OCI-LY1 (cell line): ENCODE data around the gene PXK.

Experiments used
- H2AFZ ChIP-seq: fragments of 200-600 bp; sonication (generic), shearing (Covaris generic); 2 replicates; pipeline ENCODE4 v1.6.0; 2014; ENCODE audit warnings: antibody characterized with exemption, mild to moderate bottlenecking, low read length
- H3F3A ChIP-seq: fragments of 200-600 bp; sonication (generic), shearing (Covaris generic); 2 replicates; pipeline ENCODE4 v1.6.0; 2014; ENCODE audit warnings: mild to moderate bottlenecking, antibody characterized with exemption, low read length, moderate library complexity; ENCODE audit not compliant: insufficient read depth
- H3K27ac ChIP-seq: fragments of 200-600 bp; sonication (generic); 2 replicates; pipeline ENCODE4 v1.5.1; 2014; ENCODE audit warnings: low read length, mixed run types, mild to moderate bottlenecking, low read depth; ENCODE audit not compliant: poor library complexity, severe bottlenecking
- H3K27me3 ChIP-seq: fragments of 200-600 bp; sonication (generic); 2 replicates; pipeline ENCODE4 v1.6.0; 2014; ENCODE audit warnings: antibody characterized with exemption, mild to moderate bottlenecking, low read length, moderate library complexity; ENCODE audit not compliant: insufficient read depth
- H3K36me3 ChIP-seq: fragments of 200-600 bp; sonication (generic); 2 replicates; pipeline ENCODE4 v1.6.1; 2014; ENCODE audit warnings: mild to moderate bottlenecking, antibody characterized with exemption, low read length, moderate library complexity, mixed read lengths; ENCODE audit not compliant: insufficient read depth
- H3K4me1 ChIP-seq: fragments of 200-600 bp; sonication (generic); 2 replicates; pipeline ENCODE4 v1.5.1; 2014; ENCODE audit warnings: mild to moderate bottlenecking, low read length, moderate library complexity; ENCODE audit not compliant: insufficient read depth, severe bottlenecking
- H3K4me2 ChIP-seq: fragments of 200-600 bp; sonication (generic), shearing (Covaris generic); 2 replicates; pipeline ENCODE4 v1.6.1; 2014; ENCODE audit warnings: low read length
- H3K4me3 ChIP-seq: fragments of 200-600 bp; sonication (generic); 2 replicates; pipeline ENCODE4 v1.5.1; 2014; ENCODE audit warnings: low read length, low read depth, mild to moderate bottlenecking, mixed read lengths; ENCODE audit not compliant: poor library complexity, severe bottlenecking
- H3K79me2 ChIP-seq: fragments of 200-600 bp; shearing (Covaris generic); 2 replicates; pipeline ENCODE4 v1.6.1; 2016; ENCODE audit warnings: mixed run types, low read length, mixed read lengths; ENCODE audit not compliant: insufficient read depth
- H3K9ac ChIP-seq: fragments of 200-600 bp; sonication (generic), shearing (Covaris generic); 2 replicates; pipeline ENCODE4 v1.6.1; 2014; ENCODE audit warnings: mild to moderate bottlenecking, low read length, mixed read lengths
- H3K9me2 ChIP-seq: fragments of 200-600 bp; sonication (generic), shearing (Covaris generic); 2 replicates; pipeline ENCODE4 v1.6.1; 2014; ENCODE audit warnings: low read depth, mild to moderate bottlenecking, low read length, mixed read lengths
- H3K9me3 ChIP-seq: fragments of 200-600 bp; shearing (Covaris generic); 2 replicates; pipeline ENCODE4 v1.6.1; 2014; ENCODE audit warnings: low read length, mixed read lengths
- H4K20me1 ChIP-seq: fragments of 200-600 bp; sonication (generic), shearing (Covaris generic); 2 replicates; pipeline ENCODE4 v1.6.0; 2016; ENCODE audit warnings: mild to moderate bottlenecking, low read length; ENCODE audit not compliant: insufficient read depth
- EZH2 ChIP-seq: fragments of 200-600 bp; sonication (generic), shearing (Covaris generic); IDR thresholded peaks from 2 replicates; pipeline ENCODE4 v1.8.0; 2017; ENCODE audit warnings: borderline replicate concordance, mixed run types, mild to moderate bottlenecking, antibody characterized with exemption, low read length, moderate library complexity, mixed read lengths
- TF ChIP-seq, protein P1 (sequence below): fragments of 200-600 bp; sonication (generic), shearing (Covaris generic); IDR thresholded peaks from 2 replicates; pipeline ENCODE4 v1.5.1; 2017; ENCODE audit warnings: mild to moderate bottlenecking, antibody characterized with exemption, low read length, moderate library complexity, mixed read lengths

PXK gene

DNA sequence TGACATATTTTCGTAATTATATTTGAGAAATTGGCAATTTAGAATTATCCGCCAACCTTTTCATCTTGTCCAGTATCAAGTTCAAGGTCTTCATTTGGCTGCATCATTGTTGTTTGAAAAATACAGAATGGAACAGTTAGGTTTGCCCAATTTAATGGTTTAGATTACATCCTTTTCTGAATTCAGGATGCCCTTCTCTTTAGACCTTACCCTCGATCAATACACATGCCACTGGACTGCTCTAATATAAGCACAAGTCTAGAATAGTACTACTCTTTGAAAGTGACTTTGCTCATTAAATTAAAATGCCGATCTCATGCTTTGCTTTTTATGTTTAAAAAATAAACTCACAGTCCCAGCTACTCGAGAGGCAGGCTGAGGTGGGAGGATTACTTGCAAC, 44.5 kb downstream of the PXK start:
- Histone ChIP-seq H3K9me3 (no peaks in the 10 kb centered on the region), H3K27me3 (no peaks in the 10 kb centered on the region), H3K4me3 (no peak overlapping the region), H3F3A (no peaks in the 10 kb centered on the region), H3K9me2 (no peaks in the 10 kb centered on the region), H3K4me1 (no peaks in the 10 kb centered on the region), H3K79me2 (peaks cover 42% of the 10 kb centered on the region), H3K4me2 (no peak overlapping the region), H2AFZ (no peak overlapping the region), H3K27ac (no peak overlapping the region), H4K20me1 (no peaks in the 10 kb centered on the region), H3K36me3 (peaks cover 81% of the 10 kb centered on the region), H3K9ac (no peak overlapping the region)
- TF ChIP-seq, protein P1, sequence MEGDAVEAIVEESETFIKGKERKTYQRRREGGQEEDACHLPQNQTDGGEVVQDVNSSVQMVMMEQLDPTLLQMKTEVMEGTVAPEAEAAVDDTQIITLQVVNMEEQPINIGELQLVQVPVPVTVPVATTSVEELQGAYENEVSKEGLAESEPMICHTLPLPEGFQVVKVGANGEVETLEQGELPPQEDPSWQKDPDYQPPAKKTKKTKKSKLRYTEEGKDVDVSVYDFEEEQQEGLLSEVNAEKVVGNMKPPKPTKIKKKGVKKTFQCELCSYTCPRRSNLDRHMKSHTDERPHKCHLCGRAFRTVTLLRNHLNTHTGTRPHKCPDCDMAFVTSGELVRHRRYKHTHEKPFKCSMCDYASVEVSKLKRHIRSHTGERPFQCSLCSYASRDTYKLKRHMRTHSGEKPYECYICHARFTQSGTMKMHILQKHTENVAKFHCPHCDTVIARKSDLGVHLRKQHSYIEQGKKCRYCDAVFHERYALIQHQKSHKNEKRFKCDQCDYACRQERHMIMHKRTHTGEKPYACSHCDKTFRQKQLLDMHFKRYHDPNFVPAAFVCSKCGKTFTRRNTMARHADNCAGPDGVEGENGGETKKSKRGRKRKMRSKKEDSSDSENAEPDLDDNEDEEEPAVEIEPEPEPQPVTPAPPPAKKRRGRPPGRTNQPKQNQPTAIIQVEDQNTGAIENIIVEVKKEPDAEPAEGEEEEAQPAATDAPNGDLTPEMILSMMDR = no peak
- TF ChIP-seq EZH2 = no peak

DNA sequence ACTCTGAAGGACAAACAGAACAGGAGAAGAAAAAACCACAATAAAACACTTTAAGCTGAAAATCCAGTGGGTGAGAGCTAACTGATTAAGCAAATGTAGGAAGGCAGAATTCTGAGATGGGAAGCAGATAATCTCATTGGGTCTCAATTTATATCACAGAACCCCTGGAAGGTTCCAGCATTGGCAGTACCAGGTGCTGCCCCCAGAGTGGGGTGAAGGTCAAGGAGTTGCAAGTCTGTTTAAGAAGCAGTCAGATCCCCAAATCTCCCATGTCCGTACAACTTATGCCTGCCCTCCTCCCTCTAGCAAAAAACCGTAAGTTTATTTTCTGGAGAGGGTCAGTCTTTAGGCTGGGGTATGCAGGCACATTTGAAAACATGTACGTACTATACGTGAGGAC, 45.1 kb downstream of the PXK start:
- Histone ChIP-seq H4K20me1 (no peaks in the 10 kb centered on the region), H3K27me3 (no peaks in the 10 kb centered on the region), H2AFZ (no peak overlapping the region), H3K4me2 (no peak overlapping the region), H3K4me1 (no peaks in the 10 kb centered on the region), H3K79me2 (peaks cover 42% of the 10 kb centered on the region), H3K36me3 (peaks cover 84% of the 10 kb centered on the region), H3K9me3 (no peaks in the 10 kb centered on the region), H3K9ac (no peak overlapping the region), H3K4me3 (no peak overlapping the region), H3K9me2 (no peaks in the 10 kb centered on the region), H3F3A (no peaks in the 10 kb centered on the region), H3K27ac (no peak overlapping the region)
- TF ChIP-seq EZH2 = no peak
- TF ChIP-seq, protein P1 = no peak

DNA sequence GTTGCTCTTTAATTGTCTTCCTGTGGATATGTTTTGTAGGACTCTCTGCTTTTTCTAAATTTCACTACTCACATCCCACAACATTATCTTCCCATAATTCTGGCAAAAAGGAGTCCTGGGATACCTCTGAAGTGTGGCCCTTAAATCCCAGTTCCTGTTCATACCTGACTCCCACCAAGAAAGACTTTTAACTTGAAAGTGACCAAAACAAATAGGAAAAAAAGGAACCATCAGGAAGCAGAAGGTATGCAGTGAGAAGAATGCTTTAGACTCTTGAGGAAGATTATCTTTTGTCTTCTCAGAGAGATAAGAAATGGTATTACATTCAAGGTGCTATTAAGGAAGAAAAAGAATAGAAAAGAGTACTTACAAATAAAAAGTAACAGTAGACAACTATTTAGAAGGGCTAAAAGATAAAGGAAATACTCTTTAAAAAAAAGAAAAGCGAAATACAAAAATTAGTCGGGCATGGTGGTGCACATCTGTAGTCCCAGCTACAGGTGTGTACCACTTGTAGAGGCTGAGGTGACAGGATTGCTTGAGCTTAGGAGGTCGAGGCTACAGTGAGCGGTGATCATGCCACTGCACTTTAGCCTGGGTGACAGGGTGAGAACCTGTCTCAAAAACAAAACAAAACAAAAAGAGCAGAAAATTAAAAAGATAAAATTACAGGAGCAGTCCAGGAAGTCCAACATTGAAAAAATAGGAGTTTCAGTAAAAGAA, 46.8 kb downstream of the PXK start:
- peaks cover 82% of the 10 kb centered on the region for H3K36me3 ChIP-seq
- H3K27ac ChIP-seq = peak overlapping the region; percentile 3
- H3K27me3 ChIP-seq = no peaks in the 10 kb centered on the region
- no peak overlapping the region for H2AFZ ChIP-seq
- H4K20me1 ChIP-seq = no peaks in the 10 kb centered on the region
- H3K4me1 ChIP-seq = no peaks in the 10 kb centered on the region
- H3K9me3 ChIP-seq = no peaks in the 10 kb centered on the region
- no peak overlapping the region for H3K9ac ChIP-seq
- H3K4me2 ChIP-seq = no peak overlapping the region
- no peak overlapping the region for H3K4me3 ChIP-seq
- peaks cover 38% of the 10 kb centered on the region for H3K79me2 ChIP-seq
- TF ChIP-seq, protein P1 = no peak
- TF ChIP-seq EZH2 = no peak
- no peaks in the 10 kb centered on the region for H3F3A ChIP-seq
- no peaks in the 10 kb centered on the region for H3K9me2 ChIP-seq
